Hindlimb muscle (tissue), 1 donor: Measurements from ENCODE around the gene OR1G1. TPM values are rescaled to one million over a fixed set of nuclear protein-coding genes. Genes with fewer than 3 reads are reported as not detected.
"Not testable (repeated sequence)": the region's sequence is repeated elsewhere in the genome, so short reads cannot be mapped to it uniquely, and the experiment has no call there.

Experiments used
- DNase-seq: peaks from one replicate; pipeline ENCODE4 v3.0.0-alpha.2; 2013
- polyA plus RNA-seq: library from polyadenylated mRNA; unstranded; fragments of 120-200 nt; gene quantifications from one replicate; pipeline ENCODE4 v1.2.1, GENCODE V29; 2013; ENCODE audit not compliant: insufficient read length

The OR1G1 gene
- polyA plus RNA-seq, result not detected

DNA sequence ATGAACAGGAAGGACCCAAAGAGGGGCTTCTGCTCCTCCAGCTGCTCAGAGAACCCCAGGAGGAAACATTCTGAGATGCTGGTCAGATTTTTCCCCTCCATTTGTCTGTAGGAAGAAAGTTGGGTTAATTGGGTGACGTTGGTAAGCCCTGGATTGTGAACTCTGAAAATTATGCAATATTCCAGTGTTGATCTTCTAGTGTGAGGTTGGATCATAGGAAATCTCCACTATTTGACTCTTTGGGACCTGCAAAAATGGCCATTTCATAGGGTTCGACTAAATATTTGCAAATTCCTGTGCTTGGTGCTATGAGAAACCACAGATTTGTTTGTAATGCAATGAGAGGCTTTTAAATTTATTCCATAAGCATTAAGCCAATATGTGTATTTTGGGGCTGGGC is at the start of gene OR1G1:
OR1G1 (minus strand) TSS at position 101 of the 400 bp plus-strand sequence; CDS start at position 101, 0 bp downstream.
- no peak for DNase-seq

DNA sequence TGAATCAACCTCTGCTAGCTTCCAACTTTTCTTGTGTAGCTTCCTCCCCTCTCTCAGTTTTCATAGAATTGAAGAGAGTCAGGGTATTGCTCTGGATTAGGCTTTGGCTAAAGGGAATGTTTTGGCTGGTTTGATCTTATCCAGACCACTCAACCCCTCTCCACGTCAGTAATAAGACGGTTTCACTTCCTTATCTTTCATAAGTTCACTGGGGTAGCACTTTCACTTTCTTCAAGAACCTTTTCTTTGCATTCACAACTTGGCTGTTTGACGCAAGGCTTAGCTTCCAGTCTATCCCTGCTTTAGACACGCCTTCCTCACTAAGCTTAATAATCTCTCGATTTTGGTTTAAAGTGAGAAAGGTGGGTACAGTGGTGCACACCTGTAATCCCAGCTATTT is 40.2 kb upstream of the OR1G1 start:
- no peak for DNase-seq

- DNase-seq, result no peak
Measured at GRCh38 chr17:3157218-3157617, 29.9 kb upstream of the OR1G1 start.

GRCh38 chr17:3137494-3137893 is 10.1 kb upstream of the OR1G1 start:
- DNase-seq, result not testable (repeated sequence)

- DNase-seq, result no peak
Measured at GRCh38 chr17:3104322-3104721, 23.0 kb downstream of the OR1G1 start, which contains the start of gene OR1D2. OR1D2 (minus strand) TSS chr17:3104422; CDS start chr17:3092996, 11,426 bp downstream.

Other genes with a start within 250 kb of the OR1G1 start
- gene OR1D5, start 63.9 kb downstream of the OR1G1 start, polyA plus RNA-seq, result not detected
- gene OR1D2, start 23.1 kb downstream of the OR1G1 start, polyA plus RNA-seq, result not detected
- gene OR1A2, start 70.0 kb upstream of the OR1G1 start, polyA plus RNA-seq, result not detected
- 0.06 TPM for gene OR1A1, start 80.1 kb upstream of the OR1G1 start, polyA plus RNA-seq
- not detected for gene OR3A1, start 170.8 kb upstream of the OR1G1 start, polyA plus RNA-seq